Measurements from ENCODE around the gene PAQR5. TPM values are rescaled to one million over a fixed set of nuclear protein-coding genes. Genes with fewer than 3 reads are reported as not detected.

The PAQR5 gene
- total RNA-seq, 1 experiment from 2014 or later = 2.0 TPM

- DNase-seq (ENCODE audit: low read depth, low spot score) (no peak), ATAC-seq (no peak)
- CTCF ChIA-PET = no interaction called here
- H3K4me3 ChIP-seq (ENCODE audit: low read depth in 2 of 2, low read length in 2 of 2) = no peak overlapping the region
- no peaks in the 10 kb centered on the region for H3K9me3 ChIP-seq (ENCODE audit: control insufficient read depth, insufficient read depth, low read depth, low read length)
- intact Hi-C loops (cut with micrococcal nuclease; ENCODE audit: unreplicated experiment) (no loop called here), in situ Hi-C loops (cut with HindIII; ENCODE audit: low pct_unique_long_range_greater_than_20kb, low sequenced_read_pairs) (no loop called here)
- POLR2A ChIA-PET = no interaction called here
- TF ChIP-seq CTCF (IDR thresholded peaks at IDR 0.05) (no peak), TCF7L2 (IDR thresholded peaks at IDR 0.05; ENCODE audit: low read depth, low read length) (no peak), SIN3A (IDR thresholded peaks at IDR 0.05; ENCODE audit: borderline replicate concordance, insufficient read depth, low read depth, low read length) (no peak), REST (IDR thresholded peaks at IDR 0.05; ENCODE audit: insufficient read depth in 1 of 2, low read depth in 2 of 2, low read length in 1 of 2) (no peak), POLR2AphosphoS5 (IDR thresholded peaks at IDR 0.05; ENCODE audit: low read depth, low read length) (no peak)
- no peak overlapping the region for H3K27ac ChIP-seq (ENCODE audit: low read length)
- no TSS peak for BruUV-seq (replicated peaks)
- no peaks in the 10 kb centered on the region for H3K27me3 ChIP-seq (ENCODE audit: control insufficient read depth, insufficient read depth, low read length)
- H3K4me1 ChIP-seq (ENCODE audit: control insufficient read depth, insufficient read depth, low read length) = no peaks in the 10 kb centered on the region
- H3K36me3 ChIP-seq (ENCODE audit: control insufficient read depth, insufficient read depth, low read length) = no peaks in the 10 kb centered on the region
Measured at GRCh38 chr15:69358850-69359249, 60.1 kb downstream of the PAQR5 start.

- no peaks in the 10 kb centered on the region for H3K4me1 ChIP-seq (ENCODE audit: control insufficient read depth, insufficient read depth, low read length)
- intact Hi-C loops (cut with micrococcal nuclease; ENCODE audit: unreplicated experiment) = no loop called here
- ChIA-PET CTCF (no interaction called here), POLR2A (no interaction called here)
- no peak for TF ChIP-seq SIN3A (IDR thresholded peaks at IDR 0.05; ENCODE audit: borderline replicate concordance, insufficient read depth, low read depth, low read length)
- TF ChIP-seq CTCF (IDR thresholded peaks at IDR 0.05) = no peak
- TF ChIP-seq REST (IDR thresholded peaks at IDR 0.05; ENCODE audit: insufficient read depth in 1 of 2, low read depth in 2 of 2, low read length in 1 of 2) = no peak
- no peak for TF ChIP-seq POLR2AphosphoS5 (IDR thresholded peaks at IDR 0.05; ENCODE audit: low read depth, low read length)
- no peak for TF ChIP-seq TCF7L2 (IDR thresholded peaks at IDR 0.05; ENCODE audit: low read depth, low read length)
- in situ Hi-C loops (cut with HindIII; ENCODE audit: low pct_unique_long_range_greater_than_20kb, low sequenced_read_pairs) = no loop called here
- BruUV-seq (replicated peaks) = no TSS peak
- H3K9me3 ChIP-seq (ENCODE audit: control insufficient read depth, insufficient read depth, low read depth, low read length) = no peaks in the 10 kb centered on the region
- no peaks in the 10 kb centered on the region for H3K36me3 ChIP-seq (ENCODE audit: control insufficient read depth, insufficient read depth, low read length)
- H3K4me3 ChIP-seq (ENCODE audit: low read depth in 2 of 2, low read length in 2 of 2) = no peak overlapping the region
- ATAC-seq (no peak), DNase-seq (ENCODE audit: low read depth, low spot score) (no peak)
- no peaks in the 10 kb centered on the region for H3K27me3 ChIP-seq (ENCODE audit: control insufficient read depth, insufficient read depth, low read length)
- H3K27ac ChIP-seq (ENCODE audit: low read length) = no peak overlapping the region
Measured at GRCh38 chr15:69359722-69360121, 61.0 kb downstream of the PAQR5 start.
